GM12878 (cell line): ENCODE data around the gene DIAPH3. TPM values are rescaled to one million over a fixed set of nuclear protein-coding genes. Genes with fewer than 3 reads are reported as not detected.

Source experiments
- ATAC-seq: fragments of 200-7000 bp; cut with Tn5 transposase; 3 replicates; pipeline ENCODE4 v1.9.1; 2020; ENCODE audit warnings: mild to moderate bottlenecking, moderate library complexity
- BruUV-seq: library from RNA; stranded (reverse); fragments of 400-500 nt; replicated peaks from 2 replicates; lab custom pipeline; 2021; lab: Mats Ljungman, UMichigan
- CTCF ChIA-PET: fragments of 300-600 bp; sonication (Branson Sonifier 250); formaldehyde crosslinking; extraction: SDS; loops from one replicate; lab custom pipeline; 2021; ENCODE audit warnings: inconsistent platforms; lab: Yijun Ruan, JAX
- POLR2A ChIA-PET: fragments of 350-600 bp; formaldehyde crosslinking; extraction: SDS; loops from one replicate; lab custom pipeline; 2021; ENCODE audit warnings: inconsistent platforms; lab: Charles Lee
- RAD21 ChIA-PET: fragments of 300-600 bp; sonication (Branson Sonifier 250); formaldehyde crosslinking; loops from one replicate; lab custom pipeline; 2023; ENCODE audit warnings: antibody characterized with exemption; ENCODE audit not compliant: unreplicated experiment; lab: Charles Lee
- SMC1A ChIA-PET: fragments of 300-600 bp; sonication (Branson Sonifier 250); formaldehyde crosslinking; loops from one replicate; lab custom pipeline; 2023; ENCODE audit not compliant: unreplicated experiment, uncharacterized antibody; lab: Charles Lee
- DNase-seq: peaks from one replicate; pipeline ENCODE4 v3.0.0-alpha.2; 2011; ENCODE audit warnings: low read depth, low spot score
- FAIRE-seq: peaks from 3 replicates; lab custom pipeline; 2011; peaks lifted over from hg19 to GRCh38; lab: Jason Lieb, UNC
- H2AFZ ChIP-seq: 2 replicates; pipeline ENCODE4 v1.6.0; 2011; ENCODE audit warnings: low read depth, low read length, control low read depth; ENCODE audit not compliant: control insufficient read depth
- H3K27ac ChIP-seq: 2 replicates; pipeline ENCODE4 v1.5.1; 2011; ENCODE audit warnings: control low read depth; ENCODE audit not compliant: control insufficient read depth, insufficient read depth
- H3K27me3 ChIP-seq, 2 experiments: replicated peaks in 1 of 2; 2 replicates each; pipeline versions ENCODE4 v1.6.0 to v1.6.1; 2011; ENCODE audit warnings: low read length in 1 of 2; ENCODE audit not compliant: control insufficient read depth in 2 of 2, insufficient read depth in 2 of 2
- H3K36me3 ChIP-seq, 2 experiments: 2 replicates each; pipeline ENCODE4 v1.5.1; 2011; ENCODE audit warnings: low read length in 1 of 2; ENCODE audit not compliant: control insufficient read depth in 2 of 2, insufficient read depth in 2 of 2
- H3K4me1 ChIP-seq: 2 replicates; pipeline ENCODE4 v1.6.1; 2011; ENCODE audit warnings: mild to moderate bottlenecking, low read length, moderate library complexity, mixed read lengths; ENCODE audit not compliant: control insufficient read depth, insufficient read depth
- H3K4me2 ChIP-seq: 2 replicates; pipeline ENCODE4 v1.6.0; 2011; ENCODE audit warnings: control low read depth; ENCODE audit not compliant: control insufficient read depth, insufficient read depth
- H3K4me3 ChIP-seq: fragments of 200-600 bp; sonication (generic); 2 replicates; pipeline ENCODE4 v1.5.1; 2016
- H3K79me2 ChIP-seq: 2 replicates; pipeline ENCODE4 v1.6.0; 2011; ENCODE audit warnings: low read length; ENCODE audit not compliant: control insufficient read depth, insufficient read depth
- H3K9ac ChIP-seq: 2 replicates; pipeline ENCODE4 v1.8.0; 2011; ENCODE audit warnings: low read length, control low read depth, mixed read lengths; ENCODE audit not compliant: control insufficient read depth, insufficient read depth
- H3K9me3 ChIP-seq: replicated peaks from 3 replicates; pipeline ENCODE4 v1.5.1; 2011; ENCODE audit warnings: mild to moderate bottlenecking, low read length; ENCODE audit not compliant: control insufficient read depth, insufficient read depth
- H4K20me1 ChIP-seq: 2 replicates; pipeline ENCODE4 v1.6.0; 2011; ENCODE audit not compliant: control insufficient read depth, insufficient read depth
- CBX5 ChIP-seq: sonication (generic); IDR thresholded peaks from 2 replicates; pipeline ENCODE4 v1.6.1; 2016; ENCODE audit warnings: low read depth, moderate library complexity, mild to moderate bottlenecking, inconsistent platforms
- CEBPB ChIP-seq, 2 experiments: fragments of 150-350 bp in 1 of 2; IDR thresholded peaks; 2 replicates each; pipeline ENCODE4 v1.6.1; 2012 to 2014; ENCODE audit warnings: low read depth in 2 of 2, low read length in 2 of 2, borderline replicate concordance in 1 of 2, inconsistent platforms in 1 of 2
- ESRRA ChIP-seq: IDR thresholded peaks from 2 replicates; pipeline ENCODE4 v1.6.1; 2012; ENCODE audit warnings: mild to moderate bottlenecking, low read length, improper control_type of control experiment
- FOS ChIP-seq: IDR thresholded peaks from 3 replicates; pipeline ENCODE4 v1.6.1; 2011; ENCODE audit warnings: borderline replicate concordance; ENCODE audit not compliant: insufficient read length; ENCODE audit errors: extremely low read depth
- HCFC1 ChIP-seq: fragments of 150-350 bp; IDR thresholded peaks from 2 replicates; pipeline ENCODE4 v1.6.1; 2014; ENCODE audit warnings: low read length
- HSF1 ChIP-seq: fragments of 150-350 bp; IDR thresholded peaks from 2 replicates; pipeline ENCODE4 v1.6.1; 2014; ENCODE audit warnings: mild to moderate bottlenecking, low read depth, low read length
- IKZF2 ChIP-seq, 2 experiments: fragments of 450-650 bp; IDR thresholded peaks; 2 replicates each; pipeline ENCODE4 v1.6.1; 2017; ENCODE audit warnings: mild to moderate bottlenecking in 2 of 2, moderate library complexity in 2 of 2
- JUNB ChIP-seq: IDR thresholded peaks from 2 replicates; pipeline ENCODE4 v1.6.1; 2016; ENCODE audit warnings: antibody characterized with exemption, mild to moderate bottlenecking
- MEF2B ChIP-seq: fragments of 450-650 bp; IDR thresholded peaks from 2 replicates; pipeline ENCODE4 v1.6.1; 2018; ENCODE audit warnings: mild to moderate bottlenecking, moderate library complexity; ENCODE audit not compliant: partially characterized antibody, poor library complexity, severe bottlenecking
- PBX3 ChIP-seq: IDR thresholded peaks from 2 replicates; pipeline ENCODE4 v1.6.1; 2011; ENCODE audit warnings: mild to moderate bottlenecking, low read depth, low read length, moderate library complexity; ENCODE audit not compliant: insufficient replicate concordance
- POLR2AphosphoS2 ChIP-seq: IDR thresholded peaks from 2 replicates; pipeline ENCODE4 v1.6.1; 2011; ENCODE audit warnings: low read depth, mild to moderate bottlenecking, low read length, improper control_type of control experiment, moderate library complexity
- RAD51 ChIP-seq: fragments of 450-650 bp; IDR thresholded peaks from 2 replicates; pipeline ENCODE4 v1.6.1; 2016; ENCODE audit warnings: moderate library complexity, mild to moderate bottlenecking, inconsistent platforms
- RUNX3 ChIP-seq: IDR thresholded peaks from 2 replicates; pipeline ENCODE4 v1.6.1; 2012; ENCODE audit warnings: low read length, inconsistent platforms
- TARDBP ChIP-seq: IDR thresholded peaks from 2 replicates; pipeline ENCODE4 v1.6.1; 2016; ENCODE audit warnings: borderline replicate concordance
- TCF3 ChIP-seq: IDR thresholded peaks from 2 replicates; pipeline ENCODE4 v1.6.1; 2012; ENCODE audit warnings: low read depth, mild to moderate bottlenecking, low read length, borderline replicate concordance; ENCODE audit not compliant: insufficient read depth
- TCF7 ChIP-seq: IDR thresholded peaks from 2 replicates; pipeline ENCODE4 v1.6.1; 2014; ENCODE audit warnings: antibody characterized with exemption, borderline replicate concordance
- in situ Hi-C: fragments of 300-500 bp; cut with MboI; formaldehyde crosslinking; loops from 9 replicates; pipeline ENCODE4 v1.14.3; 2018; ENCODE audit warnings: mixed read lengths
- intact Hi-C: fragments of 100-400 bp; cut with micrococcal nuclease; formaldehyde crosslinking; loops from one replicate; pipeline ENCODE4 v1.14.2; 2022; ENCODE audit not compliant: unreplicated experiment
- polyA plus RNA-seq, 11 experiments: library from polyadenylated mRNA; depleted of rRNA in 4 of 11; unstranded in 6 of 11; stranded (reverse) in 5 of 11; fragments of >200 nt; fragmentation: Nextera tagmentation in 4 of 11; fragmentation: Illumina TruSeq in 1 of 11; extraction: Ambion mirVana in 4 of 11; extraction: Trizol in 1 of 11; gene quantifications; 1 replicate in 1 of 11; 2 replicates in 10 of 11; pipeline versions ENCODE4 v1.2.1 to v1.2.3, GENCODE V29; 2011 to 2016; ENCODE audit warnings: inconsistent platforms in 2 of 11, missing spikeins in 2 of 11, low read depth in 1 of 11
- total RNA-seq, 4 experiments: library from RNA; depleted of rRNA in 3 of 4; stranded (reverse); fragments of >200 nt in 3 of 4; fragmentation: Illumina TruSeq in 1 of 4; extraction: Trizol in 1 of 4; gene quantifications; 2 replicates each; pipeline versions ENCODE4 v1.2.1 to v1.2.3, GENCODE V29; 2013 to 2021
- TF ChIP-seq, protein P1 (sequence below): IDR thresholded peaks from 2 replicates; pipeline ENCODE4 v1.6.1; 2012; ENCODE audit warnings: low read length, inconsistent platforms
- TF ChIP-seq, protein P2 (sequence below): fragments of 450-650 bp; IDR thresholded peaks from 2 replicates; pipeline ENCODE4 v1.6.1; 2017; ENCODE audit warnings: low read depth, mild to moderate bottlenecking, moderate library complexity

Gene DIAPH3
- total and polyA plus RNA-seq, 10 of the 15 experiments (the other 5 are each of a cell fraction or from before 2014, with no cell fraction given), result 10.1 to 25.2 (median 15.4) TPM

DNA sequence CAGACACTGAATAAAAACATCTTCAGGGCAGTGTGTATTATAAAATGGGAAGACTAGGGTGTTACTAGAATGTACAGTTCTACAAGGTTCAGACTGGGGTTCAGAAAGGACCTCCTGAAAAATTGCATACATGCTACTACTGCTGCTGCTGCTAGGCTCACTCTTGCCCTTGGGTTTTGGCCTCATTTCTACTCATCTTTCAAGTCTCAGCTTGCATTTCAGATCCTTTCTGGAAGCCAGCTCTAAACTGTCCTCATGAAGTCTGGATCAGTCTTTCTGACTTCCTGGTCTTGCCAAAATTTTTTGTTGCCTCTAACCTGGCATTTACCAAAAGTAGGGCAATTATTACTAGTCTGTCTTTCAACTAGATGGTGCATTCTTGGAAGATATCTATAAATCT is 393.3 kb downstream of the DIAPH3 start:
- intact Hi-C loops, result loop anchor here (2.0 to 10.0 kb wide), 4 partner anchors 90 to 664 kb away; no protein-coding TSS in a partner anchor
- RAD21 ChIA-PET, result interaction anchor here (1.0 to 4.8 kb wide), 7 partner anchors 16 to 661 kb away, joined by 3 to 48 read pairs (median 3); no protein-coding TSS in a partner anchor
- FAIRE-seq (no peak), DNase-seq (no peak), ATAC-seq (no peak)
- TF ChIP-seq MEF2B, result no peak
- TF ChIP-seq, protein P1, sequence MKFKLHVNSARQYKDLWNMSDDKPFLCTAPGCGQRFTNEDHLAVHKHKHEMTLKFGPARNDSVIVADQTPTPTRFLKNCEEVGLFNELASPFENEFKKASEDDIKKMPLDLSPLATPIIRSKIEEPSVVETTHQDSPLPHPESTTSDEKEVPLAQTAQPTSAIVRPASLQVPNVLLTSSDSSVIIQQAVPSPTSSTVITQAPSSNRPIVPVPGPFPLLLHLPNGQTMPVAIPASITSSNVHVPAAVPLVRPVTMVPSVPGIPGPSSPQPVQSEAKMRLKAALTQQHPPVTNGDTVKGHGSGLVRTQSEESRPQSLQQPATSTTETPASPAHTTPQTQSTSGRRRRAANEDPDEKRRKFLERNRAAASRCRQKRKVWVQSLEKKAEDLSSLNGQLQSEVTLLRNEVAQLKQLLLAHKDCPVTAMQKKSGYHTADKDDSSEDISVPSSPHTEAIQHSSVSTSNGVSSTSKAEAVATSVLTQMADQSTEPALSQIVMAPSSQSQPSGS, result no peak
- no peak for TF ChIP-seq RUNX3
- TF ChIP-seq ESRRA, result no peak
- TF ChIP-seq TCF3, result no peak
- TF ChIP-seq FOS, result no peak
- TF ChIP-seq, protein P2, sequence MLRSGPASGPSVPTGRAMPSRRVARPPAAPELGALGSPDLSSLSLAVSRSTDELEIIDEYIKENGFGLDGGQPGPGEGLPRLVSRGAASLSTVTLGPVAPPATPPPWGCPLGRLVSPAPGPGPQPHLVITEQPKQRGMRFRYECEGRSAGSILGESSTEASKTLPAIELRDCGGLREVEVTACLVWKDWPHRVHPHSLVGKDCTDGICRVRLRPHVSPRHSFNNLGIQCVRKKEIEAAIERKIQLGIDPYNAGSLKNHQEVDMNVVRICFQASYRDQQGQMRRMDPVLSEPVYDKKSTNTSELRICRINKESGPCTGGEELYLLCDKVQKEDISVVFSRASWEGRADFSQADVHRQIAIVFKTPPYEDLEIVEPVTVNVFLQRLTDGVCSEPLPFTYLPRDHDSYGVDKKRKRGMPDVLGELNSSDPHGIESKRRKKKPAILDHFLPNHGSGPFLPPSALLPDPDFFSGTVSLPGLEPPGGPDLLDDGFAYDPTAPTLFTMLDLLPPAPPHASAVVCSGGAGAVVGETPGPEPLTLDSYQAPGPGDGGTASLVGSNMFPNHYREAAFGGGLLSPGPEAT, result no peak
- no peak for TF ChIP-seq HSF1
- TF ChIP-seq CBX5, result no peak
- TF ChIP-seq TARDBP, result no peak
- TF ChIP-seq RAD51, result no peak
- no peak for TF ChIP-seq JUNB
- no peak for TF ChIP-seq IKZF2 (IDR thresholded peaks at IDR 0.05)
- TF ChIP-seq HCFC1, result no peak
- no peak for TF ChIP-seq POLR2AphosphoS2
- TF ChIP-seq PBX3, result no peak
- no peak for TF ChIP-seq TCF7
- no peak for TF ChIP-seq CEBPB (IDR thresholded peaks at IDR 0.05; ENCODE audit: borderline replicate concordance in 1 of 2, low read depth in 2 of 2, low read length in 2 of 2)
- no peak overlapping the region for H3K27ac ChIP-seq
- POLR2A ChIA-PET, result no interaction called here
- H3K36me3 ChIP-seq, result no peaks in the 10 kb centered on the region; a peak in 1 of 4 replicates
- no TSS peak for BruUV-seq
- no peaks in the 10 kb centered on the region for H3K27me3 ChIP-seq
- no peaks in the 10 kb centered on the region for H3K79me2 ChIP-seq
- H4K20me1 ChIP-seq, result no peaks in the 10 kb centered on the region
- H3K4me1 ChIP-seq, result no peaks in the 10 kb centered on the region
- no peaks in the 10 kb centered on the region for H3K9me3 ChIP-seq
- no peak overlapping the region for H3K4me3 ChIP-seq
- SMC1A ChIA-PET, result interaction anchor here (0.9 to 5.2 kb wide), 16 partner anchors 9 to 661 kb away, joined by 3 to 56 read pairs (median 4); no protein-coding TSS in a partner anchor
- in situ Hi-C loops, result no loop called here
- H3K4me2 ChIP-seq, result no peak overlapping the region
- no peak overlapping the region for H3K9ac ChIP-seq
- 0 out of 2 replicates have a peak overlapping the region, but pooled peaks have one; percentile 25 for H2AFZ ChIP-seq
- CTCF ChIA-PET, result interaction anchor here (0.7 to 6.3 kb wide), 22 partner anchors 9 to 661 kb away, joined by 3 to 124 read pairs (median 4); no protein-coding TSS in a partner anchor
